ENCODE measurements around the gene GATA3. TPM values are rescaled to one million over a fixed set of nuclear protein-coding genes. Genes with fewer than 3 reads are reported as not detected.
A peak's percentile ranks its signal among the peaks of the same experiment; 100 is the strongest.

The GATA3 gene
- polyA plus RNA-seq, 1 experiment: not detected

DNA sequence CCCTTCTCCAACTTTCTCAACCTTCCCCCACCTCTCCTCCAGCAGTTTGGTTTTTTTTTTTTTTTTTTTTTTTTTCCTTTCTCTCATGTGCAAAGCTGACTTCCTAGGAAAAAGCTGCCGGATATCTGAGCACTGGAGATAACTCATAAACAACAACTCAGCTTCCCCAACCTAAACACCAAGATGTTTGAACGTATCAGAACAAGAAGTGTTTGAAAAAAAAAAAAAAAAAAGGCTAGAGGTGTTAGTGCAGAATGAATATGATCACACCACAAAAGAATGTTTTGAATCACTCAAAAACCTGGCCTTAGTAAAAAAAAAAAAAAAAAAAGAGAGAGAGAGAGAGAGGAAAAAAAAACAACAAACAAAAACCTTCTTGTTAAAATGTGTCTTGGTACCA, 11.2 kb downstream of the GATA3 start:
- no peak overlapping the region for H3K4me3 ChIP-seq (ENCODE audit: low read depth, low read length)
- H3K27ac ChIP-seq (ENCODE audit: low read depth, low read length): no peak overlapping the region
- ChIA-PET CTCF (interaction anchor here (0.6 to 0.7 kb wide), 2 partner anchors 433 to 830 kb away, joined by 3 to 7 read pairs; no protein-coding TSS in a partner anchor), POLR2A (no interaction called here)
- DNase-seq (ENCODE audit: low read depth, low spot score): no peak
- no peaks in the 10 kb centered on the region; the same call in 1 of the 2 replicates for H3K9me3 ChIP-seq (ENCODE audit: control insufficient read depth, insufficient read depth, low read length)
- TF ChIP-seq, protein P1, sequence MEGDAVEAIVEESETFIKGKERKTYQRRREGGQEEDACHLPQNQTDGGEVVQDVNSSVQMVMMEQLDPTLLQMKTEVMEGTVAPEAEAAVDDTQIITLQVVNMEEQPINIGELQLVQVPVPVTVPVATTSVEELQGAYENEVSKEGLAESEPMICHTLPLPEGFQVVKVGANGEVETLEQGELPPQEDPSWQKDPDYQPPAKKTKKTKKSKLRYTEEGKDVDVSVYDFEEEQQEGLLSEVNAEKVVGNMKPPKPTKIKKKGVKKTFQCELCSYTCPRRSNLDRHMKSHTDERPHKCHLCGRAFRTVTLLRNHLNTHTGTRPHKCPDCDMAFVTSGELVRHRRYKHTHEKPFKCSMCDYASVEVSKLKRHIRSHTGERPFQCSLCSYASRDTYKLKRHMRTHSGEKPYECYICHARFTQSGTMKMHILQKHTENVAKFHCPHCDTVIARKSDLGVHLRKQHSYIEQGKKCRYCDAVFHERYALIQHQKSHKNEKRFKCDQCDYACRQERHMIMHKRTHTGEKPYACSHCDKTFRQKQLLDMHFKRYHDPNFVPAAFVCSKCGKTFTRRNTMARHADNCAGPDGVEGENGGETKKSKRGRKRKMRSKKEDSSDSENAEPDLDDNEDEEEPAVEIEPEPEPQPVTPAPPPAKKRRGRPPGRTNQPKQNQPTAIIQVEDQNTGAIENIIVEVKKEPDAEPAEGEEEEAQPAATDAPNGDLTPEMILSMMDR (IDR thresholded peaks at IDR 0.05; ENCODE audit: low read depth, low read length): no peak
- H3K27me3 ChIP-seq (ENCODE audit: control insufficient read depth, insufficient read depth, low read length): peaks cover 26% of the 10 kb centered on the region

GRCh38 chr10:8066124-8066523, 11.6 kb downstream of the GATA3 start:
- Histone ChIP-seq H3K27me3 (ENCODE audit: control insufficient read depth, insufficient read depth, low read length) (peaks cover 24% of the 10 kb centered on the region), H3K9me3 (ENCODE audit: control insufficient read depth, insufficient read depth, low read length) (no peaks in the 10 kb centered on the region; the same call in 1 of the 2 replicates), H3K27ac (ENCODE audit: low read depth, low read length) (no peak overlapping the region), H3K4me3 (ENCODE audit: low read depth, low read length) (no peak overlapping the region)
- ChIA-PET CTCF (interaction anchor here (0.6 to 1.0 kb wide), 2 partner anchors 10 to 830 kb away, joined by 3 to 4 read pairs; no protein-coding TSS in a partner anchor), POLR2A (no interaction called here)
- no peak for DNase-seq (ENCODE audit: low read depth, low spot score)
- TF ChIP-seq, protein P1 (IDR thresholded peaks at IDR 0.05; ENCODE audit: low read depth, low read length): no peak

DNA sequence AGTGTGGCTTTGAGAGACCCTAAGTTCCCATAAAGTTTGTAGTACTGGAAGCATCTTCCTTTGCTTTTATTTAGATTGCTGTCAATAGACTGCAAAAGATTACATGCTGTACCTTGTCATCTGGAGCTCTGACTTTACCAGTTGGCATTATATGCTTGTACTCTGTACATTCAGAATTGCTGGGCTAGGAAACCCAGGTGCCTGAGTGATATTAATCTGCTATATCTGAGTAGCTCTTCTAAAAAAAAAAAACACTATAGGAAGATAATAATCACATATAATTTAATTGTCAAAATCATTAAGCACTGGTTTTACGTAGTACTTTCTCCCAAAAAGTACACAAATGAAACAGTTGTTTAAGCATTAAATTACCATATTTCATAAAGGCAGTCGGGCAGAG, 12.3 kb downstream of the GATA3 start:
- Histone ChIP-seq H3K4me3 (ENCODE audit: low read depth, low read length) (no peak overlapping the region), H3K9me3 (ENCODE audit: control insufficient read depth, insufficient read depth, low read length) (no peaks in the 10 kb centered on the region; the same call in 1 of the 2 replicates), H3K27me3 (ENCODE audit: control insufficient read depth, insufficient read depth, low read length) (peaks cover 20% of the 10 kb centered on the region), H3K27ac (ENCODE audit: low read depth, low read length) (no peak overlapping the region)
- TF ChIP-seq, protein P1 (IDR thresholded peaks at IDR 0.05; ENCODE audit: low read depth, low read length): no peak
- POLR2A ChIA-PET: no interaction called here
- DNase-seq (ENCODE audit: low read depth, low spot score): no peak
- CTCF ChIA-PET: interaction anchor here (1.0 kb wide), 1 partner anchor 9 kb away, joined by 4 read pairs; no protein-coding TSS in a partner anchor

- Histone ChIP-seq H3K27me3 (ENCODE audit: control insufficient read depth, insufficient read depth, low read length) (peaks cover 3% of the 10 kb centered on the region), H3K27ac (ENCODE audit: low read depth, low read length) (peak overlapping the region; percentile 11), H3K4me3 (ENCODE audit: low read depth, low read length) (no peak overlapping the region), H3K9me3 (ENCODE audit: control insufficient read depth, insufficient read depth, low read length) (no peaks in the 10 kb centered on the region)
- POLR2A ChIA-PET: no interaction called here
- DNase-seq (ENCODE audit: low read depth, low spot score): no peak
- TF ChIP-seq, protein P1 (IDR thresholded peaks at IDR 0.05; ENCODE audit: low read depth, low read length): no peak
- CTCF ChIA-PET: no interaction called here
Observed at GRCh38 chr10:8069108-8069507, 14.6 kb downstream of the GATA3 start.

GRCh38 chr10:8069627-8070026, 15.1 kb downstream of the GATA3 start:
- ChIA-PET CTCF (no interaction called here), POLR2A (no interaction called here)
- H3K27ac ChIP-seq (ENCODE audit: low read depth, low read length): peak overlapping the region; percentile 11
- H3K4me3 ChIP-seq (ENCODE audit: low read depth, low read length): no peak overlapping the region
- no peaks in the 10 kb centered on the region for H3K9me3 ChIP-seq (ENCODE audit: control insufficient read depth, insufficient read depth, low read length)
- H3K27me3 ChIP-seq (ENCODE audit: control insufficient read depth, insufficient read depth, low read length): peaks cover 3% of the 10 kb centered on the region
- TF ChIP-seq, protein P1 (IDR thresholded peaks at IDR 0.05; ENCODE audit: low read depth, low read length): no peak
- DNase-seq (ENCODE audit: low read depth, low spot score): peak; percentile 18
